NT2/D1 (cell line): ENCODE results near the gene ADGB.

Experiments used
- YY1 ChIP-seq: IDR thresholded peaks from 2 replicates; pipeline ENCODE4 v1.6.1; 2011; ENCODE audit not compliant: insufficient read length, insufficient read depth
- ZNF274 ChIP-seq: IDR thresholded peaks from 2 replicates; pipeline ENCODE4 v1.6.1; 2011; ENCODE audit warnings: mild to moderate bottlenecking, low read depth, low read length

- TF ChIP-seq ZNF274 (no peak), YY1 (no peak)
Observed at GRCh38 chr6:146767632-146768031, 168.9 kb downstream of the ADGB start.
